DOHH2 (cell line): Measurements from ENCODE around the gene SLC16A1.

Source experiments
- H3F3A ChIP-seq: fragments of 200-600 bp; sonication (generic), shearing (Covaris generic); 2 replicates; pipeline ENCODE4 v1.6.0; 2016; ENCODE audit warnings: antibody characterized with exemption, mild to moderate bottlenecking; ENCODE audit not compliant: control insufficient read depth, insufficient read depth
- H3K27ac ChIP-seq: fragments of 200-600 bp; sonication (generic); 2 replicates; pipeline ENCODE4 v1.5.1; 2014; ENCODE audit warnings: low read depth, mild to moderate bottlenecking, low read length, moderate library complexity
- H3K27me3 ChIP-seq: fragments of 200-600 bp; sonication (generic); 2 replicates; pipeline ENCODE4 v1.6.1; 2014; ENCODE audit warnings: mild to moderate bottlenecking, low read length, mixed read lengths; ENCODE audit not compliant: control insufficient read depth
- H3K36me3 ChIP-seq: fragments of 200-600 bp; sonication (generic); 2 replicates; pipeline ENCODE4 v1.6.1; 2014; ENCODE audit warnings: mild to moderate bottlenecking, low read length, moderate library complexity, mixed read lengths; ENCODE audit not compliant: control insufficient read depth
- H3K4me1 ChIP-seq: fragments of 200-600 bp; sonication (generic); 2 replicates; pipeline ENCODE4 v1.6.1; 2014; ENCODE audit warnings: mild to moderate bottlenecking, low read length, mixed read lengths; ENCODE audit not compliant: control insufficient read depth
- H3K4me2 ChIP-seq: fragments of 200-600 bp; sonication (generic); 2 replicates; pipeline ENCODE4 v1.6.0; 2014; ENCODE audit warnings: mild to moderate bottlenecking, low read length, moderate library complexity
- H3K4me3 ChIP-seq: fragments of 200-600 bp; sonication (generic); 2 replicates; pipeline ENCODE4 v1.5.1; 2014; ENCODE audit warnings: mild to moderate bottlenecking, low read length, mixed read lengths
- H3K79me2 ChIP-seq: fragments of 200-600 bp; sonication (generic); 2 replicates; pipeline ENCODE4 v1.6.1; 2014; ENCODE audit warnings: mild to moderate bottlenecking, low read length, mixed read lengths; ENCODE audit not compliant: control insufficient read depth
- H3K9me2 ChIP-seq: fragments of 200-600 bp; sonication (generic); replicated peaks from 2 replicates; pipeline ENCODE4 v1.6.1; 2014; ENCODE audit warnings: mild to moderate bottlenecking, low read length, mixed read lengths; ENCODE audit not compliant: control insufficient read depth
- H3K9me3 ChIP-seq: fragments of 200-600 bp; sonication (generic); 2 replicates; pipeline ENCODE4 v1.6.1; 2014; ENCODE audit warnings: antibody characterized with exemption, low read length, mixed read lengths; ENCODE audit not compliant: control insufficient read depth, insufficient read depth
- H4K20me1 ChIP-seq: fragments of 200-600 bp; sonication (generic); 2 replicates; pipeline ENCODE4 v1.6.0; 2014; ENCODE audit warnings: low read depth, mild to moderate bottlenecking, antibody characterized with exemption, low read length, moderate library complexity; ENCODE audit not compliant: control insufficient read depth, insufficient read depth
- EZH2phosphoT487 ChIP-seq: fragments of 200-600 bp; sonication (generic); IDR thresholded peaks from 2 replicates; pipeline ENCODE4 v1.6.1; 2017; ENCODE audit warnings: borderline replicate concordance, mild to moderate bottlenecking, antibody characterized with exemption, low read length, moderate library complexity, mixed read lengths
- TF ChIP-seq, protein P1 (sequence below): fragments of 200-600 bp; sonication (generic); IDR thresholded peaks from one replicate; pipeline ENCODE4 v1.5.1; 2014; ENCODE audit warnings: antibody characterized with exemption, mild to moderate bottlenecking, low read depth, low read length; ENCODE audit not compliant: poor library complexity, severe bottlenecking

The SLC16A1 gene

DNA sequence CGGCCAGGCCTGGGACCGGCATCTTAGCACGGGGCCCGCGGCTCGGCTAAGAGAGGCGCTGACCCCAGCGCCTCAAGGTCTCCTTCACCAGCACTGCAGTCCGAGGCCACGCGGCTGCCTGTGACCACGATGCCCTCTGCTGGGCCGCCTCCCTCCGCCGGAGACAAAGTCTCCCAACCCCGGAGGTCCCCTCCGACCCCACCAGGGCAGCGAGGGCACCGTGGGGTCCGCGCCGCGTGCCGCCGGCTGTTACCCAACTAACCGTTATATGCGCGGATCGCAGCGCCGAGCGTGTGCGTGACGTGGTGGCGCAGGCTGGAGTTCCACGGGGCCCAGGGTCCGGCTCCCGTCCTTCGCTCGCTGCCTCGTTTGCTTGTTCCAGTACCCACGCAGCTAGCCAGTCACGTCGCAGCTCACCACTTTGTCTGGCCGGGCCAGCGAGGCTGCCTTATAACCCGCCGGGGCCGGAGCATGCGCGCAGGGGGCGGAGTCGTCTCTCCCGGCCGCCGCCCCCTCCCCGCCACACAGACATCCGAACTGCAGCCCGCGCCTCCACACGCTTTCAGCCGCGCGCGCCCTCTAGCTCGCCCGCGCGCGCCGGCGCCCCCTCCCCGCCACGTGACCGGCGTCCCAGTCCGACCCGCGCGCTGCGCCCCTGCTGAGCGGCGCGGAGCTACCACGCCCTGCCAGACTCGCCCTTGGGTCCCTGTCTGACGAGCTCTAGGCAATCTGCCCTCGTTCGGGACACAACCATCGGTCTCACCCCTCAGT is at the start of gene SLC16A1:
TSS of gene SLC16A1 (minus strand) at position 424 of the 771 bp plus-strand sequence. CDS start 26,888 bp downstream, outside the sequence.
- H3K4me3 ChIP-seq: peak within 1 kb of the TSS; percentile 95
- no peak for TF ChIP-seq EZH2phosphoT487
- TF ChIP-seq, protein P1, sequence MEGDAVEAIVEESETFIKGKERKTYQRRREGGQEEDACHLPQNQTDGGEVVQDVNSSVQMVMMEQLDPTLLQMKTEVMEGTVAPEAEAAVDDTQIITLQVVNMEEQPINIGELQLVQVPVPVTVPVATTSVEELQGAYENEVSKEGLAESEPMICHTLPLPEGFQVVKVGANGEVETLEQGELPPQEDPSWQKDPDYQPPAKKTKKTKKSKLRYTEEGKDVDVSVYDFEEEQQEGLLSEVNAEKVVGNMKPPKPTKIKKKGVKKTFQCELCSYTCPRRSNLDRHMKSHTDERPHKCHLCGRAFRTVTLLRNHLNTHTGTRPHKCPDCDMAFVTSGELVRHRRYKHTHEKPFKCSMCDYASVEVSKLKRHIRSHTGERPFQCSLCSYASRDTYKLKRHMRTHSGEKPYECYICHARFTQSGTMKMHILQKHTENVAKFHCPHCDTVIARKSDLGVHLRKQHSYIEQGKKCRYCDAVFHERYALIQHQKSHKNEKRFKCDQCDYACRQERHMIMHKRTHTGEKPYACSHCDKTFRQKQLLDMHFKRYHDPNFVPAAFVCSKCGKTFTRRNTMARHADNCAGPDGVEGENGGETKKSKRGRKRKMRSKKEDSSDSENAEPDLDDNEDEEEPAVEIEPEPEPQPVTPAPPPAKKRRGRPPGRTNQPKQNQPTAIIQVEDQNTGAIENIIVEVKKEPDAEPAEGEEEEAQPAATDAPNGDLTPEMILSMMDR: peak; percentile 39
- peak within 1 kb of the TSS; percentile 84 for H3K4me2 ChIP-seq
- H3K36me3 ChIP-seq: peaks cover 79% of the 10 kb centered on the region
- H3K9me3 ChIP-seq: no peaks in the 10 kb centered on the region
- H3K9me2 ChIP-seq: no peaks in the 10 kb centered on the region
- no peaks in the 10 kb centered on the region for H3K27me3 ChIP-seq
- peaks cover 98% of the 10 kb centered on the region for H3K79me2 ChIP-seq
- H4K20me1 ChIP-seq: peaks cover 30% of the 10 kb centered on the region
- peak within 1 kb of the TSS; percentile 79 for H3K27ac ChIP-seq
- no peaks in the 10 kb centered on the region for H3F3A ChIP-seq
- peaks cover 56% of the 10 kb centered on the region for H3K4me1 ChIP-seq

DNA sequence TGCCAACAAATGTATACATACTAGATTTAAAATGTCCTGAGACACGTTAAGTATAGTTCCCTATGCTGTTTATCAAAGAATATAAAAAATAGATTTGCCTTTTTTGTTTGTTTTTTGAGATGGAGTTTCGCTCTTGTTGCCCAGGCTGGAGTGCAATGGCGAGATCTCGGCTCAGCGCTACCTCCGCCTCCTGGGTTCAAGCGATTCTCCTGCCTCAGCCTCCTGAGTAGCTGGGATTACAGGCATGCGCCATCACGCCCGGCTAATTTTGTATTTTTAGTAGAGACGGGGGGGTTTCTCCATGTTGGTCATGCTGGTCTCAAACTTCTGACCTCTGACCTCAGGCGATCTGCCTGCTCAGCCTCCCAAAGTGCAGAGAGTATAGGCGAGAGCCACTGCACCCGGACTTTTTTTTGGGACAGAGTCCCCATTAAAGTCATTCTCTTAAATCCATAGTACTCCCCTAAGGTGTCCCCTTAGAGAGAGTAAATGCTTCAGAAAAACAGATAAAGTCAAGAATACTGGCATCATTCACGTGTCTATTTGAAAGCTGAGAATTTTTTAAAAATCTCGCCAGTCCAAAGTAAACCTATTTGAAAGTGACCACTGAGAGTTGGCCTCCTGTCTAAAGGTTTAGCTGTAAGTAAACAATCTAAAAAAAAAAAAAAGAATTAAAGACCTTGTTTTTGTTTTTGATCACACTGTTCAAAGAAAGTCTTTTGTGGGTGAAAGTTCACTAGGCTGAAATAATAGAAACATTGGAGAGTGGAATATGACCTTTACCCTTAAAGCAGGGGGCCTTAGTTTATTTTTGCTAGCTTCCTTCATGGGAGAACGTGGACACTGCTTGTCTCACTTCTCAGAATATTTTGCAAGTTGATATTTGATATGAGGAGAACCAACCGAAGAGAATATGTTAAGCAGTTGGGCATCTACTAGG is 48.0 kb upstream of the SLC16A1 start:
- no peaks in the 10 kb centered on the region for H3K9me3 ChIP-seq
- H3K36me3 ChIP-seq: no peaks in the 10 kb centered on the region
- TF ChIP-seq, protein P1: no peak
- no peak overlapping the region for H3K27ac ChIP-seq
- H3K9me2 ChIP-seq: no peaks in the 10 kb centered on the region
- no peaks in the 10 kb centered on the region for H3K27me3 ChIP-seq
- H3K79me2 ChIP-seq: no peaks in the 10 kb centered on the region
- H3K4me2 ChIP-seq: no peak overlapping the region
- H4K20me1 ChIP-seq: no peaks in the 10 kb centered on the region
- no peaks in the 10 kb centered on the region for H3K4me1 ChIP-seq
- H3K4me3 ChIP-seq: no peak overlapping the region
- H3F3A ChIP-seq: no peaks in the 10 kb centered on the region

DNA sequence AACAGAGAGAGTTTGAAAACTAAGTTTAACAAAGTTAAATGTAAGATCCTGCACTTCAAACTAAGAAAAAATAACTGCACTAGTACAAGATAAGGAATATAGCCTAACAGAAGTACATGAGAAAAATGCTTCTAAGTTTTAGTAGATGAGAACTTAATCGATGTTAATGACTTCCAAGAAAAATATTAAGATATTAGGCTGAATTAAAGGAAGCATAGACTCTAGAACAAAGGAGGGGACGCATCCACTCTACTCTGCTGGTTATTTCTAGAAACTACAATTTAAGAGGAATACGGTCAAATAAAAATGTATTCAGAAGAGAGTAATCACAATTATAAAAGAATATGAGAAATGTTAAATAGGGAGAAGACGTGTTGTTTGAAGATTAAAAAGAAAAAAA is 46.3 kb upstream of the SLC16A1 start:
- Histone ChIP-seq H3K27me3 (no peaks in the 10 kb centered on the region), H3K36me3 (0 out of 2 replicates have a peak, but pooled peaks cover 3% of the 10 kb centered on the region), H3F3A (no peaks in the 10 kb centered on the region), H3K4me1 (no peaks in the 10 kb centered on the region), H3K9me2 (no peaks in the 10 kb centered on the region), H3K79me2 (no peaks in the 10 kb centered on the region), H3K9me3 (no peaks in the 10 kb centered on the region), H3K4me2 (no peak overlapping the region), H3K4me3 (no peak overlapping the region), H3K27ac (no peak overlapping the region), H4K20me1 (no peaks in the 10 kb centered on the region)
- TF ChIP-seq, protein P1: no peak
- TF ChIP-seq EZH2phosphoT487: no peak
